CD8-positive, alpha-beta memory T cell (primary cell): Measurements from ENCODE around the gene CD19. TPM values are rescaled to one million over a fixed set of nuclear protein-coding genes. Genes with fewer than 3 reads are reported as not detected.

Source experiments
- CTCF ChIA-PET: fragments of 350-600 bp; sonication (Branson Sonifier 250); formaldehyde crosslinking; loops from one replicate; lab custom pipeline; 2021; ENCODE audit warnings: antibody characterized with exemption; lab: Charles Lee
- POLR2A ChIA-PET: fragments of 350-600 bp; sonication (Branson Sonifier 250); formaldehyde crosslinking; loops from one replicate; lab custom pipeline; 2021; ENCODE audit warnings: antibody characterized with exemption; lab: Charles Lee
- DNase-seq, 5 donors: peaks; one replicate each; pipeline versions ENCODE4 v3.0.0 to v3.0.0-alpha.2; 2020 to 2022; ENCODE audit warnings: mixed read lengths in 1 of 5
- H3K27ac ChIP-seq: one replicate; pipeline ENCODE4 v1.7.0; 2013; ENCODE audit warnings: low read depth, mild to moderate bottlenecking, low read length, moderate library complexity
- H3K27me3 ChIP-seq: 2 replicates; pipeline ENCODE4 v1.7.0; 2013; ENCODE audit warnings: low read length, mild to moderate bottlenecking; ENCODE audit not compliant: insufficient read depth, poor library complexity, severe bottlenecking
- H3K36me3 ChIP-seq: 2 replicates; pipeline ENCODE4 v1.7.0; 2013; ENCODE audit warnings: mild to moderate bottlenecking, low read length, moderate library complexity; ENCODE audit not compliant: insufficient read depth
- H3K4me1 ChIP-seq: 2 replicates; pipeline ENCODE4 v1.7.0; 2013; ENCODE audit warnings: mild to moderate bottlenecking, low read length, moderate library complexity; ENCODE audit not compliant: insufficient read depth
- H3K4me3 ChIP-seq: 2 replicates; pipeline ENCODE4 v1.7.0; 2013; ENCODE audit warnings: mild to moderate bottlenecking, low read length
- H3K9me3 ChIP-seq: 2 replicates; pipeline ENCODE4 v1.7.0; 2013; ENCODE audit warnings: mild to moderate bottlenecking, low read length
- H3K27ac Mint-ChIP-seq, 8 donors: one replicate each; pipeline ENCODE4 v1.8.0; 2020 to 2021; ENCODE audit warnings: mixed read lengths in 8 of 8, mild to moderate bottlenecking in 6 of 8, inconsistent platforms in 3 of 8, moderate library complexity in 3 of 8
- H3K27me3 Mint-ChIP-seq, 2 donors: one replicate each; pipeline ENCODE4 v1.8.0; 2020 to 2021; ENCODE audit warnings: mixed read lengths in 2 of 2, mild to moderate bottlenecking in 1 of 2, moderate library complexity in 1 of 2
- H3K36me3 Mint-ChIP-seq, 3 donors: one replicate each; pipeline ENCODE4 v1.8.0; 2020 to 2021; ENCODE audit warnings: mixed read lengths in 3 of 3, inconsistent platforms in 1 of 3, mild to moderate bottlenecking in 1 of 3
- H3K4me1 Mint-ChIP-seq, 3 donors: one replicate each; pipeline ENCODE4 v1.8.0; 2020 to 2021; ENCODE audit warnings: mixed read lengths in 3 of 3, inconsistent platforms in 1 of 3, mild to moderate bottlenecking in 1 of 3
- H3K4me3 Mint-ChIP-seq, 7 donors: one replicate each; pipeline ENCODE4 v1.8.0; 2020 to 2021; ENCODE audit warnings: mixed read lengths in 7 of 7, mild to moderate bottlenecking in 6 of 7, moderate library complexity in 4 of 7, inconsistent platforms in 2 of 7
- H3K9me3 Mint-ChIP-seq, 5 donors: one replicate each; pipeline ENCODE4 v1.8.0; 2020 to 2022; ENCODE audit warnings: mixed read lengths in 5 of 5, mild to moderate bottlenecking in 3 of 5, moderate library complexity in 2 of 5, inconsistent platforms in 1 of 5
- polyA plus RNA-seq: library from polyadenylated mRNA; unstranded; fragments of 300-500 nt; fragmentation: Illumina TruSeq; gene quantifications from one replicate; pipeline ENCODE4 v1.2.3, GENCODE V29; 2021
- total RNA-seq, 2 experiments: library from RNA; stranded (reverse); gene quantifications; one replicate each; pipeline ENCODE4 v1.2.3, GENCODE V29; 2021

Gene CD19
- total and polyA plus RNA-seq, 3 experiments from 2014 or later, result not detected

GRCh38 chr16:28932339-28933141, 769 bp downstream of the CD19 start:
- H3K36me3 Mint-ChIP-seq, result no peaks in the 10 kb centered on the region
- no peaks in the 10 kb centered on the region for H3K9me3 Mint-ChIP-seq
- peaks cover 19% of the 10 kb centered on the region for H3K4me1 ChIP-seq
- H3K27ac Mint-ChIP-seq, result peak overlapping the region in 3 of 8 donors; percentile 66 to 86 (median 66)
- H3K27me3 ChIP-seq, result no peaks in the 10 kb centered on the region
- CTCF ChIA-PET, result interaction anchor here (1.6 kb wide), 1 partner anchor 13 kb away, joined by 6 read pairs; no protein-coding TSS in a partner anchor
- POLR2A ChIA-PET, result interaction anchor here (1.0 kb wide), 1 partner anchor 18 kb away, joined by 3 read pairs; no protein-coding TSS in a partner anchor
- no peak overlapping the region for H3K27ac ChIP-seq
- no peaks in the 10 kb centered on the region for H3K27me3 Mint-ChIP-seq
- DNase-seq, result no peak
- H3K9me3 ChIP-seq, result no peaks in the 10 kb centered on the region
- H3K36me3 ChIP-seq, result no peaks in the 10 kb centered on the region
- H3K4me3 ChIP-seq, result no peak overlapping the region
- no peak overlapping the region for H3K4me3 Mint-ChIP-seq
- H3K4me1 Mint-ChIP-seq, result peaks cover 20 to 25% (median 21%) of the 10 kb centered on the region in 3 donors

GRCh38 chr16:28933171-28933570, 1.4 kb downstream of the CD19 start:
- Histone ChIP-seq H3K27me3 (no peaks in the 10 kb centered on the region), H3K36me3 (no peaks in the 10 kb centered on the region), H3K4me1 (peaks cover 19% of the 10 kb centered on the region), H3K27ac (no peak overlapping the region), H3K4me3 (no peak overlapping the region), H3K9me3 (no peaks in the 10 kb centered on the region)
- peak overlapping the region in 1 of 8 donors; percentile 86 for H3K27ac Mint-ChIP-seq
- CTCF ChIA-PET, result interaction anchor here (1.6 kb wide), 1 partner anchor 12 kb away, joined by 6 read pairs; no protein-coding TSS in a partner anchor
- H3K36me3 Mint-ChIP-seq, result no peaks in the 10 kb centered on the region
- DNase-seq, result no peak
- POLR2A ChIA-PET, result interaction anchor here (0.6 kb wide), 1 partner anchor 61 kb away, joined by 3 read pairs; no protein-coding TSS in a partner anchor
- H3K4me1 Mint-ChIP-seq, result peaks cover 20 to 25% (median 21%) of the 10 kb centered on the region in 3 donors
- no peaks in the 10 kb centered on the region for H3K9me3 Mint-ChIP-seq
- no peak overlapping the region for H3K4me3 Mint-ChIP-seq
- H3K27me3 Mint-ChIP-seq, result no peaks in the 10 kb centered on the region

DNA sequence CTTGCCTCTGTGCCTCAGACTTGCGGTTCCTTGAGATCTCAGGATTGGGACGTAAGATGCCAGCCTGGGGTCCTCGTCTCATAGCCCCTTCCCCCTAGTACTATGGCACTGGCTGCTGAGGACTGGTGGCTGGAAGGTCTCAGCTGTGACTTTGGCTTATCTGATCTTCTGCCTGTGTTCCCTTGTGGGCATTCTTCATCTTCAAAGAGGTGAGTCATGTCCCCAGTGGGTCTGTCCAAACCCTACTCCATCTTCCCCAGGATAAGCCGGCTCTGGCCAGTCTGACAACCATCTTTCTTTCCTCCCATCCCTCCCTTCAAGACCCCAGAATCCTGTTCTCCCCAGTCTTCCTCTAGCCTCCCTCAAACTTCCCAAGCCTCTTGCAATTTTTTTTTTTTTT, 3.6 kb downstream of the CD19 start:
- Histone ChIP-seq H3K36me3 (no peaks in the 10 kb centered on the region), H3K4me1 (peaks cover 19% of the 10 kb centered on the region), H3K4me3 (no peak overlapping the region), H3K27me3 (no peaks in the 10 kb centered on the region), H3K27ac (no peak overlapping the region), H3K9me3 (no peaks in the 10 kb centered on the region)
- no peak for DNase-seq
- H3K9me3 Mint-ChIP-seq, result no peaks in the 10 kb centered on the region
- H3K27me3 Mint-ChIP-seq, result no peaks in the 10 kb centered on the region
- H3K27ac Mint-ChIP-seq, result peak overlapping the region in 2 of 8 donors; percentile 22 to 47
- H3K4me3 Mint-ChIP-seq, result peak overlapping the region in 1 of 7 donors; percentile 51
- H3K4me1 Mint-ChIP-seq, result peaks cover 17 to 22% (median 22%) of the 10 kb centered on the region in 3 donors
- ChIA-PET POLR2A (no interaction called here), CTCF (interaction anchor here (1.2 kb wide), 1 partner anchor 9 kb away, joined by 4 read pairs; no protein-coding TSS in a partner anchor)
- H3K36me3 Mint-ChIP-seq, result no peaks in the 10 kb centered on the region

- no peaks in the 10 kb centered on the region for H3K36me3 Mint-ChIP-seq
- peaks cover 10 to 14% (median 14%) of the 10 kb centered on the region in 3 donors for H3K4me1 Mint-ChIP-seq
- Histone ChIP-seq H3K27ac (peak overlapping the region; percentile 61), H3K4me1 (peaks cover 12% of the 10 kb centered on the region), H3K36me3 (no peaks in the 10 kb centered on the region), H3K27me3 (no peaks in the 10 kb centered on the region), H3K4me3 (peak overlapping the region; percentile 23), H3K9me3 (no peaks in the 10 kb centered on the region)
- H3K4me3 Mint-ChIP-seq, result peak overlapping the region in 6 of 7 donors; percentile 62 to 80 (median 72)
- CTCF ChIA-PET, result interaction anchor here (1.3 to 2.0 kb wide), 2 partner anchors 9 kb away, joined by 3 to 11 read pairs; no protein-coding TSS in a partner anchor
- no peaks in the 10 kb centered on the region for H3K9me3 Mint-ChIP-seq
- POLR2A ChIA-PET, result interaction anchor here (0.6 to 0.7 kb wide), 2 partner anchors 11 to 37 kb away, joined by 3 to 5 read pairs; no protein-coding TSS in a partner anchor
- peak; percentile 63 to 86 (median 78) for DNase-seq
- H3K27me3 Mint-ChIP-seq, result no peaks in the 10 kb centered on the region
- H3K27ac Mint-ChIP-seq, result peak overlapping the region; percentile 0 to 70 (median 27)
Measured at GRCh38 chr16:28935924-28936783, 4.4 kb downstream of the CD19 start.

GRCh38 chr16:28936784-28937155, 5.0 kb downstream of the CD19 start:
- no peaks in the 10 kb centered on the region for H3K27me3 Mint-ChIP-seq
- POLR2A ChIA-PET, result interaction anchor here (0.6 to 0.7 kb wide), 2 partner anchors 11 to 37 kb away, joined by 3 to 5 read pairs; no protein-coding TSS in a partner anchor
- no peaks in the 10 kb centered on the region for H3K27me3 ChIP-seq
- H3K4me3 Mint-ChIP-seq, result peak overlapping the region in 5 of 7 donors; percentile 62 to 80 (median 73)
- peaks cover 12% of the 10 kb centered on the region for H3K4me1 ChIP-seq
- no peaks in the 10 kb centered on the region for H3K9me3 Mint-ChIP-seq
- CTCF ChIA-PET, result interaction anchor here (1.3 to 2.0 kb wide), 2 partner anchors 9 to 10 kb away, joined by 3 to 11 read pairs; no protein-coding TSS in a partner anchor
- peak overlapping the region; percentile 4 for H3K27ac ChIP-seq
- H3K4me3 ChIP-seq, result no peak overlapping the region
- peaks cover 10 to 14% (median 13%) of the 10 kb centered on the region in 3 donors for H3K4me1 Mint-ChIP-seq
- H3K36me3 Mint-ChIP-seq, result no peaks in the 10 kb centered on the region
- no peaks in the 10 kb centered on the region for H3K36me3 ChIP-seq
- H3K9me3 ChIP-seq, result no peaks in the 10 kb centered on the region
- no peak for DNase-seq
- H3K27ac Mint-ChIP-seq, result peak overlapping the region in 4 of 8 donors; percentile 0 to 70 (median 14)

DNA sequence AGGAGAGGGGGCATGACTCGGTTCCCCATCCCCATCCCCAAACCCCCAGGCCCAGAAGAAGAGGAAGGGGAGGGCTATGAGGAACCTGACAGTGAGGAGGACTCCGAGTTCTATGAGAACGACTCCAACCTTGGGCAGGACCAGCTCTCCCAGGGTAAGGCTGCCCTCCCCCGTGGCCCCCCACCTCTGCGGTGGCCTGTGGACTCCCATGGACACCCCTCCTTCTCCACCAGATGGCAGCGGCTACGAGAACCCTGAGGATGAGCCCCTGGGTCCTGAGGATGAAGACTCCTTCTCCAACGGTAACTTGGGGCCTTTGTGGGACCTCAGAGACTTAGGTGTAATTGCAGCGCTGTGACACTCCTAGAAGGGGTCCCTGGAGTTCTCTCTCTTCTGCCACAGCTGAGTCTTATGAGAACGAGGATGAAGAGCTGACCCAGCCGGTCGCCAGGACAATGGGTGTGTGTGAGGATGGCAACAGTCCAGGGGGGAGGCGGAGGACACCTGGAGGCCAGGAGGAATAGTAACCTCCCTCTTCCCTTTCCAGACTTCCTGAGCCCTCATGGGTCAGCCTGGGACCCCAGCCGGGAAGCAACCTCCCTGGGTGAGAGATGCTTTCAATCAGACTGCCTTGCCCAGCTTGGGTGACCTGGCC, 5.6 kb downstream of the CD19 start:
- H3K4me1 ChIP-seq, result peaks cover 12% of the 10 kb centered on the region
- no peaks in the 10 kb centered on the region for H3K27me3 Mint-ChIP-seq
- H3K27ac Mint-ChIP-seq, result peak overlapping the region in 1 of 8 donors; percentile 79
- no peak overlapping the region for H3K27ac ChIP-seq
- H3K9me3 Mint-ChIP-seq, result no peaks in the 10 kb centered on the region
- no peak for DNase-seq
- H3K36me3 Mint-ChIP-seq, result no peaks in the 10 kb centered on the region
- H3K27me3 ChIP-seq, result no peaks in the 10 kb centered on the region
- H3K4me1 Mint-ChIP-seq, result peaks cover 10 to 14% (median 13%) of the 10 kb centered on the region in 3 donors
- H3K4me3 ChIP-seq, result no peak overlapping the region
- H3K9me3 ChIP-seq, result no peaks in the 10 kb centered on the region
- CTCF ChIA-PET, result interaction anchor here (1.3 to 2.0 kb wide), 2 partner anchors 8 to 11 kb away, joined by 3 to 11 read pairs; no protein-coding TSS in a partner anchor
- no peak overlapping the region for H3K4me3 Mint-ChIP-seq
- H3K36me3 ChIP-seq, result no peaks in the 10 kb centered on the region
- POLR2A ChIA-PET, result interaction anchor here (0.6 to 0.7 kb wide), 2 partner anchors 12 to 36 kb away, joined by 3 to 5 read pairs; no protein-coding TSS in a partner anchor

GRCh38 chr16:28938721-28939120, 7.0 kb downstream of the CD19 start:
- DNase-seq, result no peak
- Mint-ChIP-seq H3K27me3 (no peaks in the 10 kb centered on the region), H3K36me3 (no peaks in the 10 kb centered on the region), H3K4me3 (peak overlapping the region in 1 of 7 donors; percentile 29), H3K4me1 (peaks cover 10 to 13% (median 13%) of the 10 kb centered on the region in 3 donors), H3K27ac (no peak overlapping the region), H3K9me3 (no peaks in the 10 kb centered on the region)
- peaks cover 12% of the 10 kb centered on the region for H3K4me1 ChIP-seq
- CTCF ChIA-PET, result no interaction called here
- no peaks in the 10 kb centered on the region for H3K36me3 ChIP-seq
- no peak overlapping the region for H3K4me3 ChIP-seq
- POLR2A ChIA-PET, result no interaction called here
- no peaks in the 10 kb centered on the region for H3K9me3 ChIP-seq
- no peaks in the 10 kb centered on the region for H3K27me3 ChIP-seq
- H3K27ac ChIP-seq, result no peak overlapping the region
